Measurements from ENCODE around the gene ZNF799. TPM values are rescaled to one million over a fixed set of nuclear protein-coding genes. Genes with fewer than 3 reads are reported as not detected.

The ZNF799 gene
- total RNA-seq, 2 experiments from 2014 or later: 3.3 to 3.6 TPM

GRCh38 chr19:12350185-12350889 lies 50.7 kb downstream of the ZNF799 start:
- H3K4me3 Mint-ChIP-seq: no peak overlapping the region
- no peaks in the 10 kb centered on the region for H3K4me1 Mint-ChIP-seq (ENCODE audit: low read depth)
- peaks cover 49% of the 10 kb centered on the region for H3K36me3 Mint-ChIP-seq (ENCODE audit: low read depth)
- intact Hi-C loops (cut with micrococcal nuclease): no loop called here
- H3K27ac Mint-ChIP-seq: no peak overlapping the region
- H3K9me3 Mint-ChIP-seq: peaks cover 57% of the 10 kb centered on the region
- H3K27me3 Mint-ChIP-seq (ENCODE audit: low read depth): no peaks in the 10 kb centered on the region
- CTCF ChIA-PET: no interaction called here
- no peak for DNase-seq

DNA sequence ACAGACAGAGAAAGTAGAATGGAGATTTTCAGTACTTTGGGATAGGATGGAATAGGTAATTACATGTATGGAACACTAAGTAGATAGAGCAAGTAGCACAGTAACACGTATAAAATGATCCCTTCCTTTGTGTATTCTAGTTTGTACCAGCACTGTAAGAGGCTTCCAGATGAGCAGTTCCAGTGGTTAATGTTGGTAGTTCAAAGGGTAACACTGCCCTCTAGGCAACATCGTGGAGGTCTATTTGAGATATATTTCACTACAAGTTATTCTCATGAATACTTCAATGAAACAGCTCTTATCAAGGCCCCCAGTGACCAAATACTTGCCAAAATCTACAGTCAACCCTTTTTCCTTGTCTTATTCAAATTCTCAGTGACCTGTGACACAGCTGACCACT lies 54.2 kb downstream of the ZNF799 start:
- peaks cover 32% of the 10 kb centered on the region for H3K36me3 Mint-ChIP-seq (ENCODE audit: low read depth)

GRCh38 chr19:12345197-12345596 lies 55.9 kb downstream of the ZNF799 start:
- CTCF ChIA-PET: interaction anchor here (0.7 to 1.1 kb wide), 2 partner anchors 12 to 149 kb away, joined by 4 read pairs; partner anchors contain the start of gene ZNF563
- Mint-ChIP-seq H3K4me1 (ENCODE audit: low read depth) (no peaks in the 10 kb centered on the region), H3K9me3 (peaks cover 23% of the 10 kb centered on the region), H3K27ac (no peak overlapping the region), H3K4me3 (no peak overlapping the region), H3K36me3 (ENCODE audit: low read depth) (peaks cover 19% of the 10 kb centered on the region), H3K27me3 (ENCODE audit: low read depth) (no peaks in the 10 kb centered on the region)
- intact Hi-C loops (cut with micrococcal nuclease): no loop called here
- no peak for DNase-seq

More for the DNA sequence above, 54.2 kb downstream of the ZNF799 start:
- Mint-ChIP-seq H3K27ac (no peak overlapping the region), H3K4me3 (no peak overlapping the region), H3K4me1 (ENCODE audit: low read depth) (no peaks in the 10 kb centered on the region), H3K27me3 (ENCODE audit: low read depth) (no peaks in the 10 kb centered on the region), H3K9me3 (peaks cover 36% of the 10 kb centered on the region)
- intact Hi-C loops (cut with micrococcal nuclease): loop anchor here (1.0 kb wide), 1 partner anchor 145 kb away; no protein-coding TSS in a partner anchor
- CTCF ChIA-PET: interaction anchor here (0.6 kb wide), 1 partner anchor 258 kb away, joined by 4 read pairs; no protein-coding TSS in a partner anchor
- DNase-seq: peak; percentile 28

Other genes starting within 250 kb of the ZNF799 start
- gene ZNF625, start 244.5 kb downstream of the ZNF799 start, total RNA-seq: 1 to 10 TPM; 2.8 to 3.5 TPM
- 10 to 100 TPM in 1 of 2 experiments, 1 to 10 TPM in 1; 8.4 to 11.6 TPM for gene ZNF136, start 238.2 kb downstream of the ZNF799 start, total RNA-seq
- 1 to 10 TPM; 5.9 to 6.3 TPM for gene ZNF44, start 106.4 kb downstream of the ZNF799 start, total RNA-seq
- gene ZNF563, start 67.6 kb downstream of the ZNF799 start, total RNA-seq: 1 to 10 TPM; 3.0 to 4.1 TPM
- 1 to 10 TPM; 1.7 to 2.4 TPM for gene ZNF442, start 35.6 kb downstream of the ZNF799 start, total RNA-seq
- 1 to 10 TPM; 3.7 to 4.1 TPM for gene ZNF443, start 39.8 kb upstream of the ZNF799 start, total RNA-seq
- 1 to 10 TPM; 1.9 to 2.4 TPM for gene ZNF709, start 83.5 kb upstream of the ZNF799 start, total RNA-seq
- 1 to 10 TPM; 5.6 to 5.7 TPM for gene ZNF564, start 150.2 kb upstream of the ZNF799 start, total RNA-seq
- 1 to 10 TPM; 3.9 to 5.0 TPM for gene ZNF490, start 209.5 kb upstream of the ZNF799 start, total RNA-seq
- gene ZNF791, start 209.6 kb upstream of the ZNF799 start, total RNA-seq: 10 to 100 TPM; 11.2 to 11.9 TPM

Measured in activated naive CD4-positive, alpha-beta T cell treated with anti-CD3 and anti-CD28 coated beads for 36 hours (primary cell).